ENCODE data around the gene PRR20A. TPM values are rescaled to one million over a fixed set of nuclear protein-coding genes. Genes with fewer than 3 reads are reported as not detected.
"Not testable (repeated sequence)": the region's sequence is repeated elsewhere in the genome, so short reads cannot be mapped to it uniquely, and the experiment has no call there.

Gene PRR20A
- not detected for total RNA-seq

DNA sequence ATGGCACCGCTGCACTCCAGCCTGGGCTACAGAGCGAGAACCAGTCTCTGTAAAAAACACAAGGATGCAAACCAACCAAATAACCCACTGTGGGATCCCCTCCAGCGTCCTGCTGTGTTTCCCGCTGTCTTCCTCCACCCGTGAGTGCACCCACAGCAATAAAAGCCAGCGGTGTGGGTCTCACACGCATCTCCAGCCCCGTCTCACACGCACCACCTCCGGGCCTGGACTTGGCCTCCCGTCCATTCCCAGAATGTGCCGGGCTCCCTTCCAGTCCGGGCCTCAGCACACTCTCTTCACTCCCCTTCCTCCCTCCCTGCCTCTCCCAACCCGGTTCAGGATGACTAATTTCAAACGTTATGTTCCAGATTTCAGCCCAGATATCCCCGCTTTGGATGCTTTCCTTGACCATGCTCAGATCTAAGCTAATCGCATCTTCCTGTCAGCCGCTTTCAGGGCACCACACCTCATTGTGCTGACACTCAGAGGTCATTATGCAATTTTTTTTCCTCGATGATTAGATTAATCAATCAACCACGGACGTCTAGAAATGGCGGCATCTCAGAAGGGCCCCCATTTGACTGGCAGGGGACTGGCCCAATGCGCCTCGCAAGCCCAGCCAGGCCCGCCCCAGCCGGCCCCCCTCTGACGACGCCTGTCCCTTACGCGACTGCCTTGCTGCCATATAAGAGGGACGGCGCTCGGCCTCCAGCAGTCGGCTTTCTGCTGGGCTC lies at the start of gene PRR20A:
Gene PRR20A, plus strand, starts transcription at position 684 of the 734 bp plus-strand sequence. CDS start 387 bp downstream, outside the sequence.
- H3K9me3 ChIP-seq; DNase-seq; H3K36me3 ChIP-seq; intact Hi-C loops (cut with DNase I); H3K27ac ChIP-seq; H3K4me3 ChIP-seq; H3K27me3 ChIP-seq; H3K4me1 ChIP-seq: not testable (repeated sequence)
- 92 to 94% methylated on average over 7 to 10 of the region's 34 CpGs for WGBS, 2 donors

DNA sequence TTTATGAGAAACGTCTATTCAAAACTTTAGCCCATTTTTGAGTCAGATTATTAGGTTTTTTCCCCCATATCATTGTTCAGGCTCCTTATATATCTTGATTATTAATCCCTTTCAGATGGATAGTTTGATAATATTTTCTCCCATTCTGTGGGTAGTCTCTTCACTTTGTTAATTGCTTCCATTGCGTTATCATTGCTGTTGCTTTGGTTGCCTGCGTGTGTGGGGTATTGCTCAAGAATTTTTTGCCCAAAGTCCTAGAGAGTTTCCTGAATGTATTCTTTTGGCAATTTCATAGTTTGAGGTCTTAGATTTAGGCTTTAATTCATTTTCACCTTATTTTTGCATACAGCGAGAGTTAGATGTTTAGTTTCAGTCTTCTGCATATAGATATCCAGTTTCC lies 25.8 kb upstream of the PRR20A start:
- intact Hi-C loops (cut with DNase I) = no loop called here
- no peaks in the 10 kb centered on the region for H3K36me3 ChIP-seq
- no peak overlapping the region for H3K4me3 ChIP-seq
- TF ChIP-seq, protein P1, sequence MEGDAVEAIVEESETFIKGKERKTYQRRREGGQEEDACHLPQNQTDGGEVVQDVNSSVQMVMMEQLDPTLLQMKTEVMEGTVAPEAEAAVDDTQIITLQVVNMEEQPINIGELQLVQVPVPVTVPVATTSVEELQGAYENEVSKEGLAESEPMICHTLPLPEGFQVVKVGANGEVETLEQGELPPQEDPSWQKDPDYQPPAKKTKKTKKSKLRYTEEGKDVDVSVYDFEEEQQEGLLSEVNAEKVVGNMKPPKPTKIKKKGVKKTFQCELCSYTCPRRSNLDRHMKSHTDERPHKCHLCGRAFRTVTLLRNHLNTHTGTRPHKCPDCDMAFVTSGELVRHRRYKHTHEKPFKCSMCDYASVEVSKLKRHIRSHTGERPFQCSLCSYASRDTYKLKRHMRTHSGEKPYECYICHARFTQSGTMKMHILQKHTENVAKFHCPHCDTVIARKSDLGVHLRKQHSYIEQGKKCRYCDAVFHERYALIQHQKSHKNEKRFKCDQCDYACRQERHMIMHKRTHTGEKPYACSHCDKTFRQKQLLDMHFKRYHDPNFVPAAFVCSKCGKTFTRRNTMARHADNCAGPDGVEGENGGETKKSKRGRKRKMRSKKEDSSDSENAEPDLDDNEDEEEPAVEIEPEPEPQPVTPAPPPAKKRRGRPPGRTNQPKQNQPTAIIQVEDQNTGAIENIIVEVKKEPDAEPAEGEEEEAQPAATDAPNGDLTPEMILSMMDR (IDR thresholded peaks at IDR 0.05) = no peak
- TF ChIP-seq POLR2A (IDR thresholded peaks at IDR 0.05) = no peak
- DNase-seq = no peak
- WGBS, 2 donors = 86 to 89% methylated on average over 4 of the region's 4 CpGs
- H3K27ac ChIP-seq = no peak overlapping the region
- no peaks in the 10 kb centered on the region for H3K9me3 ChIP-seq
- H3K4me1 ChIP-seq = no peaks in the 10 kb centered on the region
- H3K27me3 ChIP-seq = no peaks in the 10 kb centered on the region

DNA sequence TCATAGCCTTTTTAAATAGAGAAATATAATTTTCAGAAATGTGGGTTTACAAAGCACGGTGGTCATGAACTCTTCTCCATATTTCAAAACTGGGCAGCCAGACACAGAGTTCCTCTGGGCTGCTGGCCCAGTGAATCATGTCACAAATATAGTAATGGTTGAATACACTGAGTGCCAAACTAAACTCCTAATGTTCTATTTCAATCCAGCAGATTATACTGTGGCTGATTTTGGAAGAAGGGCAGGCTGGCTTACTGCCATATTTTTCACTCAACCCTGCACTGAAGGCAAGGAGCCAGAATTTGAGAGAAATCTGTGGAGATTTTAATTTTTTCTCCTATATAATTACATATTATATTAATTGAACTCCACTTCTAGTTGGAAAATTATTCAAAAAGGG lies 17.0 kb upstream of the PRR20A start:
- Histone ChIP-seq H3K36me3 (no peaks in the 10 kb centered on the region), H3K4me3 (no peak overlapping the region), H3K9me3 (no peaks in the 10 kb centered on the region), H3K27ac (no peak overlapping the region), H3K27me3 (no peaks in the 10 kb centered on the region), H3K4me1 (no peaks in the 10 kb centered on the region)
- no peak for TF ChIP-seq POLR2A (IDR thresholded peaks at IDR 0.05)
- TF ChIP-seq, protein P1 (IDR thresholded peaks at IDR 0.05) = no peak
- intact Hi-C loops (cut with DNase I) = no loop called here
- WGBS, 2 donors = 20 to 21% methylated on average over 1 of the region's 1 CpG
- no peak for DNase-seq

DNA sequence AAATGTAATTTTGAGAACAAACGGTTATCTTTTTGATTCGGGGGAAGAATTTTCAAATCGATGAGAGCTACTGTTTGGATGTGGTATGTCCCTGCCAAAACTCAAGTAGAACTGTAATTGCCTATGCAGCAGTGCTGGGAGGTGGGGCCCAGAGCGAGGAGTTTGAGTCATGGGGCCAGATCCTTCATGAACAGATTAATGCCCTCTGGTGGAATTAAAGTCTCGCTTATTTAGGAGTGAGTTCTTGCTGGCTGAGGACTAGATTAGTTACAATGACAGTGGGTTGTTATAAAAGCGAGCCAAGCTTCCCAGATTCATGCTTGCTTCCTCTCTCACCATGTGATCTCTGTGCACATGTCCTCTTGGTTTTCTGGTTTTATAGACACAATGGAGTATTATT lies 11.8 kb upstream of the PRR20A start:
- no peaks in the 10 kb centered on the region for H3K9me3 ChIP-seq
- no peaks in the 10 kb centered on the region for H3K4me1 ChIP-seq
- no peaks in the 10 kb centered on the region for H3K36me3 ChIP-seq
- DNase-seq = no peak
- H3K27me3 ChIP-seq = no peaks in the 10 kb centered on the region
- 79 to 83% methylated on average over 5 to 6 of the region's 6 CpGs for WGBS, 2 donors
- H3K4me3 ChIP-seq = no peak overlapping the region
- TF ChIP-seq, protein P1 (IDR thresholded peaks at IDR 0.05) = no peak
- no peak for TF ChIP-seq POLR2A (IDR thresholded peaks at IDR 0.05)
- H3K27ac ChIP-seq = no peak overlapping the region
- intact Hi-C loops (cut with DNase I) = no loop called here

DNA sequence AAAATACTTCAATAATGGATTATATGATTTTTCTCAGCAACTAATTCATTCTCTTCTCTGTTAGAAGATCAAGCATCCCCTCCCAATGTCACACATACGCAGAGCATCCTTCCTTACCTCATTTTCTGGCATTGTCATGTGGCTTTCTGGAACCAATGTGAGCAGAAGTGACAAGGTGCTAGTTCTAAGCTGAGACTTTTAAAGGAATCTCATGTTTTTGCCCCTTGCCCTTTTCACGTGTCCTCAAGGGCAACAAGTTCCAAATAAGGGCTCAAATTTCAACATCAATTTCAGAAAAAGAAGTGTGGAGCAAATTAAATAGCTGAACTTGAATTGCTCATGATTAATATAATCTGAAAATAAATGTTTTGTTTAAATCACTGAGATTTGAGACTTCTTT lies 4.6 kb upstream of the PRR20A start:
- WGBS, 2 donors = 44 to 62% methylated on average over 2 of the region's 2 CpGs

More for the DNA sequence above, 4.6 kb upstream of the PRR20A start:
- H3K36me3 ChIP-seq = no peaks in the 10 kb centered on the region
- H3K27ac ChIP-seq = no peak overlapping the region
- H3K27me3 ChIP-seq = no peaks in the 10 kb centered on the region
- no peak overlapping the region for H3K4me3 ChIP-seq
- intact Hi-C loops (cut with DNase I) = no loop called here
- H3K4me1 ChIP-seq = no peaks in the 10 kb centered on the region
- H3K9me3 ChIP-seq = no peaks in the 10 kb centered on the region
- DNase-seq = no peak
- TF ChIP-seq, protein P1 (IDR thresholded peaks at IDR 0.05) = no peak
- TF ChIP-seq POLR2A (IDR thresholded peaks at IDR 0.05) = no peak

All from esophagus squamous epithelium (tissue), 5 donors.